ENCODE data around the gene RBM8A. TPM values are rescaled to one million over a fixed set of nuclear protein-coding genes. Genes with fewer than 3 reads are reported as not detected.

RBM8A gene
- total and polyA plus RNA-seq, 9 of the 15 experiments (the other 6 are each of a cell fraction or from before 2014, with no cell fraction given), result 215 to 1,035 (median 291) TPM

DNA sequence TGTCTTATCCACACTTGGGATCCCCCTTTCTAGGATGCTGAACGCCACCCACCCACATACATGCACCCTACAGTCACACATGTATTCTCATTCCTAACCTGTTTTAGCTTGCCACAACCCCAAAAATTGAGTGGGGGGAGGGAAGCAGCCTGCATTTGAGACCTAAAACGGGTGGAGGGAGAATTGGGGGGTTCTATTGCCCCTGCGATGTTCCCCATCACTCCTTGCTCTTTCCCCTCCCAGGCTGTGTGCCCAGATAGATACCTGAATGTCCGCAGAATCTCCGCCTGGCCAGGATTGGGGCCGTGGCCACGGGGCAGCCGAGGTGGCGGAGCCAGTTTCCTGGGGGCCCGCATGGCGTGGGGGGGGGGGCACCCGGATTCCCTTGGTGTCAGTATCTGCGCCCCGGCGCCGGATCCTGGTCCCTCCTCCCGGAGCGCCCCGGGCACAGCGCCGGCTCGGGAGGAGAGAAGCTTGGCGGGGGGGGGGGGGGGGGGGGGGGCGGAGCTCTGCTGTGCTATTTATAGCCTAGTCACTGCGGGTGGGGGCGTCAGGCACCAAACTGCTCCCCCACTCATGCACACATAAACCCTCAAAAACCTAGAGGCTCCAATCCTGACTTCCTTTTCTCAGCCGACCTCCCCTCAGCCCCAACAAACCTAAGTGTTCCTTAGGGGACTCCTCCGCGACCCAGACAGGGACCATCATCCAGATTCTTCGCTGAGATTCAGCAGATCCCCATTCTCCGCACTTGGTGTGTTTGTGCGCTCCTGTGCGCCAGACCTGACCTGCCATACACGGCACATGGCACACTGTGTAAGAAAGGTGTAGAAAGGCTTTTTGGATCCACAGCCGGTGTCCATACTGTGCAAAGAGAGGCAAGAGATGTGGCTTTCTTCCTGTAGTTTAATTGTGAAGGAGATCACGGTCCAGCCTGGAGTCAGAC lies 35.1 kb upstream of the RBM8A start (continued):
- TF ChIP-seq SP1 (CRISPR knock-in tag; IDR thresholded peaks at IDR 0.05), result peak; percentile 12; the same call in 1 of the 2 replicates
- no peak for TF ChIP-seq THAP7 (CRISPR knock-in tag; IDR thresholded peaks at IDR 0.05)
- TF ChIP-seq KAT2B (IDR thresholded peaks at IDR 0.05; ENCODE audit: low read depth, low read length), result no peak
- no peak for TF ChIP-seq HMG20A (CRISPR knock-in tag; conservative IDR thresholded peaks at IDR 0.05)
- TF ChIP-seq ZNF830 (CRISPR knock-in tag; IDR thresholded peaks at IDR 0.05), result no peak
- peak in 1 of 2 experiments; percentile 4; a peak in 1 of 4 replicates for TF ChIP-seq NRF1 (conservative IDR thresholded peaks at IDR 0.05 in 1 of 2, IDR thresholded peaks at IDR 0.05 in 1 of 2)
- no peak for TF ChIP-seq ZNF77 (CRISPR knock-in tag; IDR thresholded peaks at IDR 0.05)
- TF ChIP-seq TGIF2 (CRISPR knock-in tag; IDR thresholded peaks at IDR 0.05), result no peak
- no peak for TF ChIP-seq PML (IDR thresholded peaks at IDR 0.05; ENCODE audit: low read length)
- no peak for TF ChIP-seq NBN (IDR thresholded peaks at IDR 0.05; ENCODE audit: low read depth)
- TF ChIP-seq ZNF324 (CRISPR knock-in tag; IDR thresholded peaks at IDR 0.05), result no peak
- no peak for TF ChIP-seq CHD2 (IDR thresholded peaks at IDR 0.05; ENCODE audit: low read depth, low read length)
- no peak for TF ChIP-seq GTF3C2 (IDR thresholded peaks at IDR 0.05; ENCODE audit: borderline replicate concordance, extremely low read depth, insufficient read length)
- TF ChIP-seq, protein P1, sequence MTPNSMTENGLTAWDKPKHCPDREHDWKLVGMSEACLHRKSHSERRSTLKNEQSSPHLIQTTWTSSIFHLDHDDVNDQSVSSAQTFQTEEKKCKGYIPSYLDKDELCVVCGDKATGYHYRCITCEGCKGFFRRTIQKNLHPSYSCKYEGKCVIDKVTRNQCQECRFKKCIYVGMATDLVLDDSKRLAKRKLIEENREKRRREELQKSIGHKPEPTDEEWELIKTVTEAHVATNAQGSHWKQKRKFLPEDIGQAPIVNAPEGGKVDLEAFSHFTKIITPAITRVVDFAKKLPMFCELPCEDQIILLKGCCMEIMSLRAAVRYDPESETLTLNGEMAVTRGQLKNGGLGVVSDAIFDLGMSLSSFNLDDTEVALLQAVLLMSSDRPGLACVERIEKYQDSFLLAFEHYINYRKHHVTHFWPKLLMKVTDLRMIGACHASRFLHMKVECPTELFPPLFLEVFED (CRISPR knock-in tag; conservative IDR thresholded peaks at IDR 0.05), result no peak
- peak; percentile 25; the same call in 1 of the 2 replicates for TF ChIP-seq ZNF121 (CRISPR knock-in tag; conservative IDR thresholded peaks at IDR 0.05)
- TF ChIP-seq, protein P2, sequence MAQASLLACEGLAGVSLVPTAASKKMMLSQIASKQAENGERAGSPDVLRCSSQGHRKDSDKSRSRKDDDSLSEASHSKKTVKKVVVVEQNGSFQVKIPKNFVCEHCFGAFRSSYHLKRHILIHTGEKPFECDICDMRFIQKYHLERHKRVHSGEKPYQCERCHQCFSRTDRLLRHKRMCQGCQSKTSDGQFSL (CRISPR knock-in tag; IDR thresholded peaks at IDR 0.05), result peak; percentile 39; the same call in 1 of the 2 replicates
- TF ChIP-seq, protein P2 (tag; IDR thresholded peaks at IDR 0.05), result peak in 1 of 2 experiments; percentile 97; a peak in 2 of 4 replicates
- TF ChIP-seq KLF10 (CRISPR knock-in tag; IDR thresholded peaks at IDR 0.05), result no peak
- no peak for TF ChIP-seq BACH1 (tag; IDR thresholded peaks at IDR 0.05)
- TF ChIP-seq STAT5B (CRISPR knock-in tag; IDR thresholded peaks at IDR 0.05), result no peak
- TF ChIP-seq ELF4 (CRISPR knock-in tag; IDR thresholded peaks at IDR 0.05), result no peak
- no peak for TF ChIP-seq KLF16 (IDR thresholded peaks at IDR 0.05)

Data from K562 (cell line).